Adrenal gland (tissue), 5 donors: ENCODE measurements around the gene FEZF2.

ENCODE experiments used
- CTCF ChIP-seq, 6 experiments: fragments of 450-650 bp in 4 of 6; fragments of 200-600 bp in 2 of 6; sonication (generic) in 1 of 6; IDR thresholded peaks; 1 replicate in 5 of 6; 2 replicates in 1 of 6; pipeline versions ENCODE4 v1.5.1 to v1.8.0; 2016 to 2021; ENCODE audit warnings: antibody characterized with exemption in 6 of 6, mild to moderate bottlenecking in 2 of 6, moderate library complexity in 1 of 6
- POLR2A ChIP-seq, 2 donors: fragments of 450-650 bp; IDR thresholded peaks; one replicate each; pipeline ENCODE4 v1.6.1; 2017; ENCODE audit warnings: antibody characterized with exemption in 2 of 2, mild to moderate bottlenecking in 2 of 2, moderate library complexity in 1 of 2
- donor health status: DM: no; HTN: no; CAD: no.

- TF ChIP-seq CTCF (IDR thresholded peaks at IDR 0.05) (no peak), POLR2A (IDR thresholded peaks at IDR 0.05) (no peak)
Measured at GRCh38 chr3:62368705-62369475, 4.5 kb downstream of the FEZF2 start.
